GM19455 (cell line): ENCODE results near the gene MAP2.

Source experiments
- ATAC-seq: cut with Tn5 transposase; IDR thresholded peaks from one replicate; pipeline ENCODE4 v1.9.1; 2021; ENCODE audit not compliant: unreplicated experiment

MAP2 gene

GRCh38 chr2:209636076-209636475 lies 212.2 kb downstream of the MAP2 start:
- ATAC-seq: no peak

GRCh38 chr2:209637293-209637692 lies 213.4 kb downstream of the MAP2 start:
- no peak for ATAC-seq

- no peak for ATAC-seq
These were observed 214.5 kb downstream of the MAP2 start for GRCh38 chr2:209638346-209638745.

GRCh38 chr2:209640358-209640757 lies 216.5 kb downstream of the MAP2 start:
- ATAC-seq: no peak

GRCh38 chr2:209642146-209642820 lies 218.4 kb downstream of the MAP2 start:
- ATAC-seq: no peak

GRCh38 chr2:209644842-209645241 lies 221.0 kb downstream of the MAP2 start:
- ATAC-seq: no peak

- ATAC-seq: no peak
These were observed 224.9 kb downstream of the MAP2 start for GRCh38 chr2:209648714-209649113.

- no peak for ATAC-seq
These were observed 229.3 kb downstream of the MAP2 start for GRCh38 chr2:209653134-209653533.

- no peak for ATAC-seq
These were observed 237.5 kb downstream of the MAP2 start for GRCh38 chr2:209661286-209661894.

- ATAC-seq: no peak
These were observed 238.2 kb downstream of the MAP2 start for GRCh38 chr2:209662021-209662420.

- no peak for ATAC-seq
These were observed 239.3 kb downstream of the MAP2 start for GRCh38 chr2:209663139-209663538.

GRCh38 chr2:209663656-209664055 lies 239.8 kb downstream of the MAP2 start:
- no peak for ATAC-seq

- ATAC-seq: no peak
These were observed 242.4 kb downstream of the MAP2 start for GRCh38 chr2:209666296-209666695.

- ATAC-seq: no peak
These were observed 247.3 kb downstream of the MAP2 start for GRCh38 chr2:209671020-209671680.

GRCh38 chr2:209673811-209674210 lies 250.0 kb downstream of the MAP2 start:
- no peak for ATAC-seq

- no peak for ATAC-seq
These were observed 256.7 kb downstream of the MAP2 start for GRCh38 chr2:209680596-209680995.

GRCh38 chr2:209681201-209681735 lies 257.4 kb downstream of the MAP2 start:
- ATAC-seq: no peak

GRCh38 chr2:209682646-209683045 lies 258.8 kb downstream of the MAP2 start:
- no peak for ATAC-seq

- no peak for ATAC-seq
These were observed 261.5 kb downstream of the MAP2 start for GRCh38 chr2:209685340-209685739.

- ATAC-seq: no peak
These were observed 262.1 kb downstream of the MAP2 start for GRCh38 chr2:209685963-209686362.

- ATAC-seq: no peak
These were observed 262.6 kb downstream of the MAP2 start for GRCh38 chr2:209686448-209686847.

- ATAC-seq: no peak
These were observed 263.6 kb downstream of the MAP2 start for GRCh38 chr2:209687323-209687969.
